Measurements from ENCODE around the gene CHMP2A. TPM values are rescaled to one million over a fixed set of nuclear protein-coding genes. Genes with fewer than 3 reads are reported as not detected.

The CHMP2A gene
- total RNA-seq, 1 experiment from 2014 or later, result 154 TPM

GRCh38 chr19:58515259-58515658 lies 39.6 kb downstream of the CHMP2A start:
- Mint-ChIP-seq H3K27ac (ENCODE audit: low read depth, unreplicated experiment) (peak overlapping the region; percentile 59), H3K9me3 (ENCODE audit: unreplicated experiment) (no peaks in the 10 kb centered on the region), H3K4me1 (ENCODE audit: insufficient read depth, unreplicated experiment) (peaks cover 16% of the 10 kb centered on the region), H3K36me3 (ENCODE audit: insufficient read depth, unreplicated experiment) (peaks cover 43% of the 10 kb centered on the region), H3K27me3 (ENCODE audit: insufficient read depth, unreplicated experiment) (no peaks in the 10 kb centered on the region), H3K4me3 (ENCODE audit: unreplicated experiment) (peak overlapping the region; percentile 77)
- intact Hi-C loops (cut with micrococcal nuclease), result no loop called here
- POLR2A ChIA-PET, result interaction anchor here (3.8 kb wide), 1 partner anchor 29 kb away, joined by 35 read pairs; the partner anchor contains the start of gene TRIM28
- BruUV-seq (replicated peaks), result no TSS peak
- CTCF ChIA-PET, result interaction anchor here (0.7 kb wide), 2 partner anchors 26 to 1079 kb away, joined by 4 read pairs; no protein-coding TSS in a partner anchor
- TF ChIP-seq CTCF (IDR thresholded peaks at IDR 0.05; ENCODE audit: unreplicated experiment), result no peak
- DNase-seq (ENCODE audit: unreplicated experiment), result no peak

- intact Hi-C loops (cut with micrococcal nuclease), result no loop called here
- Mint-ChIP-seq H3K27ac (ENCODE audit: low read depth, unreplicated experiment) (peak overlapping the region; percentile 86), H3K4me3 (ENCODE audit: unreplicated experiment) (peak overlapping the region; percentile 77), H3K27me3 (ENCODE audit: insufficient read depth, unreplicated experiment) (no peaks in the 10 kb centered on the region), H3K36me3 (ENCODE audit: insufficient read depth, unreplicated experiment) (peaks cover 37% of the 10 kb centered on the region), H3K4me1 (ENCODE audit: insufficient read depth, unreplicated experiment) (peaks cover 14% of the 10 kb centered on the region), H3K9me3 (ENCODE audit: unreplicated experiment) (no peaks in the 10 kb centered on the region)
- TSS peak; percentile 44 for BruUV-seq (replicated peaks)
- DNase-seq (ENCODE audit: unreplicated experiment), result no peak
- TF ChIP-seq CTCF (IDR thresholded peaks at IDR 0.05; ENCODE audit: unreplicated experiment), result no peak
- CTCF ChIA-PET, result interaction anchor here (0.7 to 2.0 kb wide), 9 partner anchors 10 to 714 kb away, joined by 3 to 21 read pairs (median 3); no protein-coding TSS in a partner anchor
- POLR2A ChIA-PET, result interaction anchor here (0.6 to 3.8 kb wide), 9 partner anchors 15 to 127 kb away, joined by 3 to 35 read pairs (median 4); partner anchors contain the start of genes CHMP2A, TRIM28 and UBE2M
Observed at GRCh38 chr19:58514564-58515022, 40.3 kb downstream of the CHMP2A start.

DNA sequence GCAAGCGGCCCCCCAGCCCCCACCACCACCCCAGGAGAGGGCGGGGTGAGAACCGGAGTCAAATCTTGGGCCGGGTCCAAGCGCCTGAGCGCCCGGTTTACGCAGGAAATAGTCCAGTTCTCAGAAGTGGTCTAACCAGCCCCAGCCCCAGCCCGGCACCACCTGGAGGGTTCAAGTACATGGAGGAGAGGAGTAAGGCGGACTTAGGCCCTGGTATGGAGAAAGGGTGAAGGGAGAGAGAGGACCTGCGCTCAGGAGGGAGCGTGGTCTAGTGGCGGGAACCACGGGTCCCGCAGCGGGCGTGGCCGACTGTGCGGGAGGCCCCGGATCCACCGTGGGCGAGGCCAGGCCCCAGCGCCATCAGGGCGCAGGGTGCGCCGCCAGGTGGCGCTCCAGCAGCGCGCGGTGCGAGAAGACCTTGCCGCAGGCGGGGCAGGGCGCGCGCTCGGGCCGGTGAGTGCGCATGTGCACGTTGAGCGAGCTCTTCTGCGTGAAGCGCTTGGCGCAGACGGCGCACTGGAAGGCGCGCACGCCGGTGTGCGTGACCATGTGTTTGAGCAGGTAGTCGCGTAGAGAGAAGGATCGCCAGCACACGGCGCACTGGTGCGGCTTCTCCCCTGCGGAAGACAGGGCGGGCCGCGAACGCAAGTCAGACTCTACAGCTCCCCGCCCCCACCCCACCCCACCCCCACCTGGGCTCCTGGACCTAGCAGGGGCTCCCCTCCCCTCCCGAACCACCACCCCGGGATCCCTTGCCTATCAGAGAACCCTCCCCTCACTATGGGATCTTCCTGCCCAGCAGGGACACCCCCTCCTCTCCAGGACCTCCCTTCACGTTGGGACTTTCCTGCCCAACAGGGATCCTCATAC lies 41.0 kb downstream of the CHMP2A start:
- H3K4me3 Mint-ChIP-seq (ENCODE audit: unreplicated experiment), result peak overlapping the region; percentile 77

More for the DNA sequence above, 41.0 kb downstream of the CHMP2A start:
- peak; percentile 92 for DNase-seq (ENCODE audit: unreplicated experiment)
- H3K4me1 Mint-ChIP-seq (ENCODE audit: insufficient read depth, unreplicated experiment), result peaks cover 14% of the 10 kb centered on the region
- no peaks in the 10 kb centered on the region for H3K9me3 Mint-ChIP-seq (ENCODE audit: unreplicated experiment)
- POLR2A ChIA-PET, result interaction anchor here (0.6 to 3.8 kb wide), 13 partner anchors 14 to 126 kb away, joined by 3 to 35 read pairs (median 4); partner anchors contain the start of genes CHMP2A, TRIM28, UBE2M and ZNF584
- TF ChIP-seq CTCF (IDR thresholded peaks at IDR 0.05; ENCODE audit: unreplicated experiment), result peak; percentile 97
- H3K27me3 Mint-ChIP-seq (ENCODE audit: insufficient read depth, unreplicated experiment), result no peaks in the 10 kb centered on the region
- peaks cover 30% of the 10 kb centered on the region for H3K36me3 Mint-ChIP-seq (ENCODE audit: insufficient read depth, unreplicated experiment)
- intact Hi-C loops (cut with micrococcal nuclease), result no loop called here
- peak overlapping the region; percentile 86 for H3K27ac Mint-ChIP-seq (ENCODE audit: low read depth, unreplicated experiment)
- CTCF ChIA-PET, result interaction anchor here (0.7 to 2.0 kb wide), 12 partner anchors 9 to 713 kb away, joined by 3 to 21 read pairs (median 4); no protein-coding TSS in a partner anchor
- no TSS peak for BruUV-seq (replicated peaks)
